DND-41 (cell line): Measurements from ENCODE around the gene SLC25A44.

Experiments
- ATAC-seq: fragments of 200-7000 bp; cut with Tn5 transposase; 3 replicates; pipeline ENCODE4 v1.9.1; 2021; ENCODE audit warnings: low read depth; ENCODE audit not compliant: insufficient read depth
- DNase-seq: peaks from one replicate; pipeline ENCODE4 v3.0.0-alpha.2; 2020
- H2AFZ ChIP-seq: 2 replicates; pipeline ENCODE4 v1.6.0; 2012; ENCODE audit warnings: low read depth, low read length
- H3K27ac ChIP-seq: 2 replicates; pipeline ENCODE4 v1.5.1; 2012; ENCODE audit warnings: low read length, inconsistent platforms
- H3K27me3 ChIP-seq: fragments of 200-600 bp; sonication (generic); 2 replicates; pipeline ENCODE4 v1.6.0; 2012; ENCODE audit warnings: low read length, mild to moderate bottlenecking, inconsistent platforms; ENCODE audit not compliant: insufficient read depth, poor library complexity
- H3K36me3 ChIP-seq: 2 replicates; pipeline ENCODE4 v1.5.1; 2012; ENCODE audit warnings: low read length, inconsistent platforms; ENCODE audit not compliant: insufficient read depth
- H3K4me1 ChIP-seq: 2 replicates; pipeline ENCODE4 v1.5.1; 2012; ENCODE audit warnings: mild to moderate bottlenecking, low read length; ENCODE audit not compliant: insufficient read depth
- H3K4me2 ChIP-seq: 2 replicates; pipeline ENCODE4 v1.6.0; 2012; ENCODE audit warnings: mild to moderate bottlenecking, moderate library complexity, low read length, inconsistent platforms; ENCODE audit not compliant: insufficient read depth
- H3K4me3 ChIP-seq, 2 experiments: fragments of 200-600 bp in 1 of 2; shearing (Covaris generic) in 1 of 2; 2 replicates each; pipeline ENCODE4 v1.5.1; 2012 to 2016; ENCODE audit warnings: inconsistent platforms in 2 of 2, low read length in 2 of 2, mild to moderate bottlenecking in 2 of 2, low read depth in 1 of 2, moderate library complexity in 1 of 2
- H3K79me2 ChIP-seq: 2 replicates; pipeline ENCODE4 v1.6.0; 2012; ENCODE audit warnings: low read length, inconsistent platforms; ENCODE audit not compliant: insufficient read depth
- H3K9ac ChIP-seq: 2 replicates; pipeline ENCODE4 v1.6.0; 2012; ENCODE audit warnings: low read depth, mild to moderate bottlenecking, inconsistent platforms, low read length, moderate library complexity
- H3K9me3 ChIP-seq: 2 replicates; pipeline ENCODE4 v1.5.1; 2012; ENCODE audit warnings: low read length, moderate library complexity, mild to moderate bottlenecking, inconsistent platforms; ENCODE audit not compliant: insufficient read depth, severe bottlenecking
- H4K20me1 ChIP-seq: 2 replicates; pipeline ENCODE4 v1.6.0; 2012; ENCODE audit warnings: low read length; ENCODE audit not compliant: insufficient read depth
- CTCF ChIP-seq: IDR thresholded peaks from 2 replicates; pipeline ENCODE4 v1.5.1; 2012; ENCODE audit warnings: borderline replicate concordance, low read length, moderate library complexity, mild to moderate bottlenecking; ENCODE audit not compliant: poor library complexity, severe bottlenecking; ENCODE audit errors: extremely low read depth
- EZH2 ChIP-seq: IDR thresholded peaks from 3 replicates; pipeline ENCODE4 v1.6.1; 2012; ENCODE audit warnings: borderline replicate concordance, low read depth, mild to moderate bottlenecking, moderate library complexity, low read length, inconsistent platforms; ENCODE audit not compliant: severe bottlenecking

The SLC25A44 gene

GRCh38 chr1:156257711-156258110 lies 63.8 kb downstream of the SLC25A44 start:
- Histone ChIP-seq H3K36me3 (peaks cover 88% of the 10 kb centered on the region), H3K27ac (no peak overlapping the region), H3K4me2 (no peak overlapping the region), H4K20me1 (peaks cover 3% of the 10 kb centered on the region; the same call in 1 of the 2 replicates), H3K9ac (no peak overlapping the region), H3K27me3 (no peaks in the 10 kb centered on the region), H3K4me3 (no peak overlapping the region), H3K9me3 (no peaks in the 10 kb centered on the region), H2AFZ (no peak overlapping the region), H3K4me1 (no peaks in the 10 kb centered on the region), H3K79me2 (no peaks in the 10 kb centered on the region)
- DNase-seq (no peak), ATAC-seq (no peak)
- TF ChIP-seq EZH2 (no peak), CTCF (no peak)

GRCh38 chr1:156258859-156259258 lies 65.0 kb downstream of the SLC25A44 start:
- peaks cover 88% of the 10 kb centered on the region for H3K36me3 ChIP-seq

GRCh38 chr1:156259805-156260204 lies 65.9 kb downstream of the SLC25A44 start:
- no peak overlapping the region for H2AFZ ChIP-seq
- no peak overlapping the region for H3K27ac ChIP-seq
- H3K9ac ChIP-seq = no peak overlapping the region
- DNase-seq (no peak), ATAC-seq (no peak)
- H3K4me2 ChIP-seq = no peak overlapping the region
- no peaks in the 10 kb centered on the region for H3K9me3 ChIP-seq
- TF ChIP-seq EZH2 (no peak), CTCF (peak; percentile 10)
- H3K27me3 ChIP-seq = no peaks in the 10 kb centered on the region
- H4K20me1 ChIP-seq = peaks cover 3% of the 10 kb centered on the region; the same call in 1 of the 2 replicates
- H3K4me1 ChIP-seq = no peaks in the 10 kb centered on the region
- no peak overlapping the region for H3K4me3 ChIP-seq
- H3K36me3 ChIP-seq = peaks cover 86% of the 10 kb centered on the region
- no peaks in the 10 kb centered on the region for H3K79me2 ChIP-seq

More at GRCh38 chr1:156258859-156259258, 65.0 kb downstream of the SLC25A44 start:
- H3K4me3 ChIP-seq = no peak overlapping the region
- DNase-seq = no peak
- H3K4me1 ChIP-seq = no peaks in the 10 kb centered on the region
- H3K4me2 ChIP-seq = no peak overlapping the region
- H2AFZ ChIP-seq = no peak overlapping the region
- peaks cover 3% of the 10 kb centered on the region; the same call in 1 of the 2 replicates for H4K20me1 ChIP-seq
- H3K9me3 ChIP-seq = no peaks in the 10 kb centered on the region
- ATAC-seq = no peak
- no peak overlapping the region for H3K9ac ChIP-seq
- no peaks in the 10 kb centered on the region for H3K79me2 ChIP-seq
- TF ChIP-seq CTCF (no peak), EZH2 (no peak)
- H3K27me3 ChIP-seq = no peaks in the 10 kb centered on the region
- H3K27ac ChIP-seq = no peak overlapping the region

- H3K79me2 ChIP-seq = no peaks in the 10 kb centered on the region
- no peaks in the 10 kb centered on the region for H3K27me3 ChIP-seq
- DNase-seq = no peak
- H3K27ac ChIP-seq = no peak overlapping the region
- TF ChIP-seq CTCF (no peak), EZH2 (no peak)
- no peak overlapping the region for H3K4me2 ChIP-seq
- no peak overlapping the region for H3K9ac ChIP-seq
- H3K9me3 ChIP-seq = no peaks in the 10 kb centered on the region
- peaks cover 3% of the 10 kb centered on the region; the same call in 1 of the 2 replicates for H4K20me1 ChIP-seq
- H3K36me3 ChIP-seq = peaks cover 93% of the 10 kb centered on the region
- H2AFZ ChIP-seq = no peak overlapping the region
- no peak overlapping the region for H3K4me3 ChIP-seq
- H3K4me1 ChIP-seq = no peaks in the 10 kb centered on the region
- no peak for ATAC-seq
Measured at GRCh38 chr1:156260896-156261295, 67.0 kb downstream of the SLC25A44 start.
